Ishikawa (cell line): ENCODE results near the gene UBE2QL1.

Experiments
- CEBPB ChIP-seq: IDR thresholded peaks from 2 replicates; pipeline ENCODE4 v1.6.1; 2012
- CREB1 ChIP-seq: IDR thresholded peaks from 2 replicates; pipeline ENCODE4 v1.6.1; 2012; ENCODE audit warnings: low read depth
- EGR1 ChIP-seq: IDR thresholded peaks from 2 replicates; pipeline ENCODE4 v1.6.1; 2012
- EP300 ChIP-seq: IDR thresholded peaks from 2 replicates; pipeline ENCODE4 v1.6.1; 2012; ENCODE audit warnings: borderline replicate concordance
- FOXM1 ChIP-seq: IDR thresholded peaks from 2 replicates; pipeline ENCODE4 v1.6.1; 2012; ENCODE audit warnings: low read depth, borderline replicate concordance
- MAX ChIP-seq: IDR thresholded peaks from 2 replicates; pipeline ENCODE4 v1.6.1; 2012
- NFIC ChIP-seq: IDR thresholded peaks from 2 replicates; pipeline ENCODE4 v1.6.1; 2012
- RAD21 ChIP-seq: IDR thresholded peaks from 2 replicates; pipeline ENCODE4 v1.6.1; 2012; ENCODE audit warnings: low read depth
- REST ChIP-seq: IDR thresholded peaks from 2 replicates; pipeline ENCODE4 v1.6.1; 2012; ENCODE audit warnings: low read depth, mild to moderate bottlenecking
- TAF1 ChIP-seq: IDR thresholded peaks from 2 replicates; pipeline ENCODE4 v1.6.1; 2012; ENCODE audit warnings: low read depth, mild to moderate bottlenecking
- TCF12 ChIP-seq: IDR thresholded peaks from 2 replicates; pipeline ENCODE4 v1.6.1; 2012; ENCODE audit warnings: low read depth
- TEAD4 ChIP-seq: IDR thresholded peaks from 2 replicates; pipeline ENCODE4 v1.6.1; 2012
- YY1 ChIP-seq: IDR thresholded peaks from 2 replicates; pipeline ENCODE4 v1.6.1; 2012; ENCODE audit warnings: low read depth
- ZBTB7A ChIP-seq: IDR thresholded peaks from 2 replicates; pipeline ENCODE4 v1.6.1; 2012; ENCODE audit warnings: low read depth
- TF ChIP-seq, protein P1 (sequence below): IDR thresholded peaks from 2 replicates; pipeline ENCODE4 v1.6.1; 2012

Gene UBE2QL1

DNA sequence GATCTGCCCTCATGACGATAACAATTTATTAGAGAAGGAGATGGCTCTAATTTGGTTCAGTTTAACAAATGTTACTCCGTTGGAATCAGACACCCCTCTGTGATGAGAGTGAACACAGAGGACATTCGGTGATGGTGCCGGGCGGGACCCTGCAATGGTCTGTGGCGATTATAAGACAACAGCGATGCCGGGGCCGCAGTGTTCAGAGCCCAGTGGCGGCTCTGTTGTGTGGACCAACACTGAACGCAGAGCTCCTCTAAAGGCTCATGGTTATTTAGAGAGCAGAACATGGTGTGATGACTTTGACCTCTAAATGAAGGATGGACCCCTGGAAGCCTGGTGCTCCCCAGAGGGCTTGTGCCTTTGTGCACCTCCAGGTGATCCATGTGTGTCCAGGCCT lies 21.2 kb downstream of the UBE2QL1 start:
- TF ChIP-seq EGR1, result no peak
- no peak for TF ChIP-seq CREB1
- no peak for TF ChIP-seq CEBPB
- no peak for TF ChIP-seq RAD21
- TF ChIP-seq, protein P1, sequence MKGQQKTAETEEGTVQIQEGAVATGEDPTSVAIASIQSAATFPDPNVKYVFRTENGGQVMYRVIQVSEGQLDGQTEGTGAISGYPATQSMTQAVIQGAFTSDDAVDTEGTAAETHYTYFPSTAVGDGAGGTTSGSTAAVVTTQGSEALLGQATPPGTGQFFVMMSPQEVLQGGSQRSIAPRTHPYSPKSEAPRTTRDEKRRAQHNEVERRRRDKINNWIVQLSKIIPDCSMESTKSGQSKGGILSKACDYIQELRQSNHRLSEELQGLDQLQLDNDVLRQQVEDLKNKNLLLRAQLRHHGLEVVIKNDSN, result no peak
- no peak for TF ChIP-seq NFIC
- TF ChIP-seq TCF12, result no peak
- no peak for TF ChIP-seq TEAD4
- no peak for TF ChIP-seq YY1
- no peak for TF ChIP-seq TAF1

GRCh38 chr5:6470672-6471071 lies 22.0 kb downstream of the UBE2QL1 start:
- TF ChIP-seq ZBTB7A (no peak), EGR1 (no peak), EP300 (no peak), YY1 (no peak), TAF1 (no peak), RAD21 (no peak), CEBPB (no peak), MAX (no peak), TCF12 (no peak), CREB1 (no peak)

DNA sequence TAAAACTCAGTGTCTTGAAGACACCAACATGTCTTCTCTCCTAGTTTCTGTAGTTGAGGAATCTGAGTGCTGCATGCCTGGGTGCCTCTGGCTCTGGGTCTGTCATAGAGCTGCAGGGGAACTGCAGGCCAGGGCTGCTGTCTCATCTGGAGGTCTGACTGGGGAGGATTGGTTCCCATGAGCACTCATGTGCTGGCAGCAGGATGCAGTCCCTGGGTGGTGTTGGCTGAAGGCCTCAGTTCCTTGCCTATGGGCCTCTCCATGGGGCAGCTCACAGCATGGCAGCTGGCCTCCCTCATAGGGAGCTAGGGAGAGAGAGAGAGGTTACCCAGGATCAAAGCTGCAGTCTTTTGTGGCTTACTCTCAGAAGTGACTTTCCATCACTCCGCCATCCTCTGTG lies 22.6 kb downstream of the UBE2QL1 start:
- no peak for TF ChIP-seq CEBPB
- no peak for TF ChIP-seq YY1
- no peak for TF ChIP-seq MAX
- no peak for TF ChIP-seq ZBTB7A
- no peak for TF ChIP-seq EGR1
- TF ChIP-seq RAD21, result no peak
- no peak for TF ChIP-seq REST
- no peak for TF ChIP-seq CREB1
- TF ChIP-seq, protein P1, result no peak
- TF ChIP-seq TEAD4, result no peak
- TF ChIP-seq TAF1, result no peak
- no peak for TF ChIP-seq FOXM1
- TF ChIP-seq NFIC, result no peak
- no peak for TF ChIP-seq EP300
- TF ChIP-seq TCF12, result no peak

DNA sequence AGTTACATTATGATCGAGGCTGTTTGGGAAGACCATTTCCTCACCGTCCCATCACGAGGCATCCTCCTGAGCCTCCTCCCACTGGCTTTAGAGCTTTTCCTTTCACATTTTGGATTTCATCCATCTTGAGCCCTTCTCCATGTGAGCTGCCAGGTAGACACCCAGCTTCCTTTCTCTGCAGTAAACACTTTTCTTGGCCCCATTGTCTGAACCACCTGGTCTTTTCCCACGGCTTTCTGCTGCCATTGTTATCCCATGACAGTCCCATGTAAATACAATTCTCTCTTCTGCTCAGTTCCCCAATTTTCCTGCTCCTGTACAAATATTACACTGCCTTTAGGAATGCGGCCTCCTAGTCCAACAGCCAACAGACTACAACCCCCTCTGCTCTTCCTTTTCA lies 24.1 kb downstream of the UBE2QL1 start:
- no peak for TF ChIP-seq RAD21
- no peak for TF ChIP-seq REST

DNA sequence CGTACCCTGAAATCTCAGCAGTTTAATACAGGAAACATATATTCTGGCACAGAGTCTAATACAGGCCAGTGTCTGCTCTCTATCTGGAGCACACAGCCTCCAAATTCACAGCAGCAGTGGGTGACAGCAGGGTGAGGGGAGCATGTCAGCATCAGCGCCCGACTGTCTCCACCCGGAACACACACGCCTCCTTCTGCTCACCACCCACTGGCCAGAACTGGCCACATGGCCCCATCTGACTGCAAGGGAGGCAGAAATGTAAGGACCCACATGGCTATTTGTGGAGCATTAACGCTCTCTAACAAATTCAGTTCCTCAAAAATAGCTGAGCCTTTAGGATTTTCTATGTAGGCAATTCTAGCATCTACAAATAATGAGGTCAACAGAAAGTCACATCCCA lies 24.6 kb downstream of the UBE2QL1 start:
- TF ChIP-seq ZBTB7A, result no peak
- no peak for TF ChIP-seq CREB1
- no peak for TF ChIP-seq TAF1
- no peak for TF ChIP-seq TEAD4
- TF ChIP-seq TCF12, result no peak

DNA sequence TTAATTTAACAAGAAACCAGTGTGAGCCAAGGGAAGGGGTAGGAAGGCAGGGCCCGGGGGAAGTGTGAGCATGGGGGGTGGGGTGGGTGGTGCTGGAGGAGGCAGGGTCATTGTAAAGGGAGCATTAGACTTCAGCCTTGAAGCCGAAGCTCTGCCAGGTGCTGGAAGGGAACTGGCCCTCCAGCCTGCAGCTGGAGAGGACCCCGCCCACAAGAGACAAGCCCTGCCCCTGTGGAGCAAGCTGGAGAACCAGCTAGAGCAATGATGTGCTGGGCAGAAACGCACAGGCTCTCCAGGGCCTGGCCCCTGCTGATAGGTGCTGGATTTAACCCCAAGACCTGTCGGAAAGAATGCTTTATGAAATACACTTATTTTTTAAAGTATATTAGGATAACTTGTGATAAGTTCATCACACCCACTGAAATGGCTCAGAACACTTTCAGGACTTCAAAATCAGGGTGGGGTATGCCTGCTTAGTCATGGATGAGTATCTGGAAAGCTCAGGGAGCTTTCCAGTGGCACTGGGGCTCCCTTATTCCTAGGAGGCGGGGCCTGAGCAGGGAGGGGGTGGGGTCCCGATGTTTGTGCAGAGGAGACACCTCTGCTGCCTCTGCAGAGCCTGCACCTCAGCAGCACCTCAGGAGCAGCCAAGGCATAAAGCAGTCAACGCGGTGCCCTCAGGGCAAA lies 27.1 kb downstream of the UBE2QL1 start:
- TF ChIP-seq CREB1 (no peak), YY1 (no peak), TEAD4 (no peak), EP300 (no peak), CEBPB (no peak), RAD21 (no peak)
- TF ChIP-seq, protein P1, result no peak
